HEK293 (cell line): ENCODE data around the gene NPEPL1.

Experiments used
- AEBP2 ChIP-seq: fragments of 450-650 bp; formaldehyde crosslinking; IDR thresholded peaks from 2 replicates; pipeline ENCODE4 v1.5.1; 2016; ENCODE audit warnings: missing biosample characterization, missing genetic modification characterization, borderline replicate concordance
- BCL11A ChIP-seq: fragments of 450-650 bp; formaldehyde crosslinking; IDR thresholded peaks from 2 replicates; pipeline ENCODE4 v1.5.1; 2016; ENCODE audit warnings: low read depth, missing biosample characterization, missing genetic modification characterization
- BCL11B ChIP-seq: fragments of 450-650 bp; formaldehyde crosslinking; IDR thresholded peaks from 2 replicates; pipeline ENCODE4 v1.5.1; 2016; ENCODE audit warnings: low read depth, missing biosample characterization, missing genetic modification characterization
- GLI2 ChIP-seq: fragments of 450-650 bp; formaldehyde crosslinking; IDR thresholded peaks from 2 replicates; pipeline ENCODE4; 2017; ENCODE audit warnings: missing biosample characterization, missing genetic modification characterization, low read depth, borderline replicate concordance
- IKZF3 ChIP-seq: fragments of 450-650 bp; IDR thresholded peaks from 2 replicates; pipeline ENCODE4 v1.5.0; 2018; ENCODE audit warnings: missing biosample characterization, mild to moderate bottlenecking, missing genetic modification characterization, moderate library complexity
- KLF7 ChIP-seq: fragments of 450-650 bp; formaldehyde crosslinking; IDR thresholded peaks from 2 replicates; pipeline ENCODE4 v1.5.1; 2016; ENCODE audit warnings: missing biosample characterization, missing genetic modification characterization, borderline replicate concordance
- OVOL3 ChIP-seq: fragments of 450-650 bp; formaldehyde crosslinking; IDR thresholded peaks from 2 replicates; pipeline ENCODE4 v1.5.1; 2016; ENCODE audit warnings: missing biosample characterization, missing genetic modification characterization
- YY2 ChIP-seq: fragments of 450-650 bp; formaldehyde crosslinking; IDR thresholded peaks from 2 replicates; pipeline ENCODE4 v1.5.1; 2016; ENCODE audit warnings: missing biosample characterization, missing genetic modification characterization
- ZBTB17 ChIP-seq: fragments of 450-650 bp; formaldehyde crosslinking; IDR thresholded peaks from 2 replicates; pipeline ENCODE4 v1.5.1; 2016; ENCODE audit warnings: missing biosample characterization, missing genetic modification characterization
- ZBTB21 ChIP-seq: fragments of 450-650 bp; formaldehyde crosslinking; IDR thresholded peaks from 2 replicates; pipeline ENCODE4 v1.5.1; 2017; ENCODE audit warnings: missing biosample characterization, missing genetic modification characterization
- ZFHX2 ChIP-seq: fragments of 450-650 bp; formaldehyde crosslinking; conservative IDR thresholded peaks from 2 replicates; pipeline ENCODE4 v1.5.1; 2016; ENCODE audit warnings: missing biosample characterization, missing genetic modification characterization
- ZNF155 ChIP-seq: fragments of 450-650 bp; formaldehyde crosslinking; IDR thresholded peaks from 2 replicates; pipeline ENCODE4 v1.5.1; 2016; ENCODE audit warnings: missing biosample characterization, missing genetic modification characterization
- ZNF174 ChIP-seq: fragments of 450-650 bp; formaldehyde crosslinking; IDR thresholded peaks from 2 replicates; pipeline ENCODE4 v1.5.0; 2017; ENCODE audit warnings: missing biosample characterization, mild to moderate bottlenecking, missing genetic modification characterization
- ZNF239 ChIP-seq: fragments of 450-650 bp; formaldehyde crosslinking; IDR thresholded peaks from 2 replicates; pipeline ENCODE4 v1.5.1; 2016; ENCODE audit warnings: missing biosample characterization, missing genetic modification characterization
- ZNF324 ChIP-seq: fragments of 450-650 bp; formaldehyde crosslinking; IDR thresholded peaks from 2 replicates; pipeline ENCODE4 v1.5.1; 2016; ENCODE audit warnings: missing biosample characterization, missing genetic modification characterization
- ZNF501 ChIP-seq: fragments of 450-650 bp; formaldehyde crosslinking; IDR thresholded peaks from 2 replicates; pipeline ENCODE4 v1.5.1; 2016; ENCODE audit warnings: missing biosample characterization, missing genetic modification characterization
- ZNF560 ChIP-seq: fragments of 450-650 bp; formaldehyde crosslinking; IDR thresholded peaks from 2 replicates; pipeline ENCODE4 v1.5.1; 2017; ENCODE audit warnings: missing biosample characterization, missing genetic modification characterization, borderline replicate concordance
- ZNF626 ChIP-seq: fragments of 450-650 bp; sonication (Bioruptor Pico); formaldehyde crosslinking; IDR thresholded peaks from 2 replicates; pipeline ENCODE4 v1.5.1; 2018; ENCODE audit warnings: missing biosample characterization, missing genetic modification characterization, inconsistent platforms
- ZNF664 ChIP-seq: fragments of 450-650 bp; formaldehyde crosslinking; IDR thresholded peaks from 2 replicates; pipeline ENCODE4 v1.5.1; 2016; ENCODE audit warnings: missing biosample characterization, missing genetic modification characterization
- ZNF670 ChIP-seq: fragments of 450-650 bp; formaldehyde crosslinking; IDR thresholded peaks from 2 replicates; pipeline ENCODE4 v1.5.1; 2016; ENCODE audit warnings: missing biosample characterization, missing genetic modification characterization, low read depth
- ZNF843 ChIP-seq: fragments of 450-650 bp; formaldehyde crosslinking; IDR thresholded peaks from 2 replicates; pipeline ENCODE4 v1.5.1; 2016; ENCODE audit warnings: missing biosample characterization, missing genetic modification characterization
- TF ChIP-seq, protein P1 (sequence below): fragments of 450-650 bp; formaldehyde crosslinking; IDR thresholded peaks from 2 replicates; pipeline ENCODE4 v1.5.1; 2017; ENCODE audit warnings: missing biosample characterization, missing genetic modification characterization
- TF ChIP-seq, protein P2 (sequence below): fragments of 450-650 bp; formaldehyde crosslinking; IDR thresholded peaks from 2 replicates; pipeline ENCODE4 v1.5.1; 2016; ENCODE audit warnings: missing biosample characterization, missing genetic modification characterization
- TF ChIP-seq, protein P3 (sequence below): fragments of 450-650 bp; formaldehyde crosslinking; IDR thresholded peaks from 2 replicates; pipeline ENCODE4 v1.5.1; 2017; ENCODE audit warnings: missing biosample characterization, missing genetic modification characterization
- TF ChIP-seq, protein P4 (sequence below): fragments of 450-650 bp; formaldehyde crosslinking; IDR thresholded peaks from 2 replicates; pipeline ENCODE4 v1.5.1; 2016; ENCODE audit warnings: missing biosample characterization, missing genetic modification characterization, borderline replicate concordance
- TF ChIP-seq, protein P5 (sequence below): fragments of 450-650 bp; IDR thresholded peaks from 2 replicates; pipeline ENCODE4 v1.5.1; 2018; ENCODE audit warnings: missing biosample characterization, missing genetic modification characterization

The NPEPL1 gene

DNA sequence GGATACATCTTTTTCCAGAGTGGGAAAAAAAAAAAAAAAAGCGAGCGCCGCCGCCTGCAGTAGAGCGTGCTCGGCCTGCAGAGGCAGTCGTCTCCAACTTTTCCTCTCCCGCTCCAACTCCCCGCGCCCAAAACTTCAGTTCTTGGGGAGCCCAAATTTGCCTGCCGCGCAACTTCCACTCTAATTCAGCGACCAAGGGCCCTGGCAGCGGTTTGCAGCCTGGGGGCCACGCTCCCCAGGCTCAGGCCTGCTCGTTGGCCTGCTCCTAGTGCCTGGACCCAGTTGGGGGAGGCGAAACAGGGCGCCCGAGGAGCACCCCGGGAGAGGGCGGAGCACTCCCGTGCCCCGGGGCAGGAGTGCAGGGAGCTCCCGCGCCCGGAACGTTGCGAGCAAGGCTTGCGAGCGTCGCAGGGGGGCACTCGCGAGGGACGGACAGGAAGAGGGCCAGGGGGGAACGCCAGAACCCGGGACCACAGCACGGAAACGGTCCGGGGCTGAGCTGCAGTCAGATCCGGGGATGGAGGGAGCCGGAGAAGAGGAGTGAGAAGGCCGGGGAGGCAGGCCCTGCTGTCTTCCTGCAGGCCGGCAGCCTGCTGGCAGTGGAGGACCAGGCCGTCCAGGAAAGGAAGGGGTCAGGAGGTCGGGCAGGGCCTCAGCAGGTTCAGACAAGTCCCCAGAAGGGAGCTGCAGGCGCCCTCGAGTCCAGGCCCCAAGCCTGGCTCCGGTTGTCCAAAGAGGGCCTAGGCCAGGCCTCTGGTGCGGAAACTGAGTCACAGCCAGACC lies 41.6 kb upstream of the NPEPL1 start, which contains the start of gene STX16 (continued):
- TF ChIP-seq, protein P1, sequence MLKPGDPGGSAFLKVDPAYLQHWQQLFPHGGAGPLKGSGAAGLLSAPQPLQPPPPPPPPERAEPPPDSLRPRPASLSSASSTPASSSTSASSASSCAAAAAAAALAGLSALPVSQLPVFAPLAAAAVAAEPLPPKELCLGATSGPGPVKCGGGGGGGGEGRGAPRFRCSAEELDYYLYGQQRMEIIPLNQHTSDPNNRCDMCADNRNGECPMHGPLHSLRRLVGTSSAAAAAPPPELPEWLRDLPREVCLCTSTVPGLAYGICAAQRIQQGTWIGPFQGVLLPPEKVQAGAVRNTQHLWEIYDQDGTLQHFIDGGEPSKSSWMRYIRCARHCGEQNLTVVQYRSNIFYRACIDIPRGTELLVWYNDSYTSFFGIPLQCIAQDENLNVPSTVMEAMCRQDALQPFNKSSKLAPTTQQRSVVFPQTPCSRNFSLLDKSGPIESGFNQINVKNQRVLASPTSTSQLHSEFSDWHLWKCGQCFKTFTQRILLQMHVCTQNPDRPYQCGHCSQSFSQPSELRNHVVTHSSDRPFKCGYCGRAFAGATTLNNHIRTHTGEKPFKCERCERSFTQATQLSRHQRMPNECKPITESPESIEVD (tag by site-specific recombination): peak; percentile 50; the same call in 1 of the 2 replicates
- no peak for TF ChIP-seq ZNF560 (tag by site-specific recombination)
- peak; percentile 79 for TF ChIP-seq ZBTB21 (tag by site-specific recombination)
- peak; percentile 73 for TF ChIP-seq ZNF664 (tag by site-specific recombination)
- peak; percentile 24; the same call in 1 of the 2 replicates for TF ChIP-seq ZNF174
- TF ChIP-seq ZNF843 (tag by site-specific recombination): peak; percentile 76
- TF ChIP-seq BCL11B (tag by site-specific recombination): no peak
- TF ChIP-seq ZNF670 (tag by site-specific recombination): peak; percentile 83; the same call in 1 of the 2 replicates
- TF ChIP-seq IKZF3: peak; percentile 95
- TF ChIP-seq GLI2: no peak; the same call in 1 of the 2 replicates
- peak; percentile 86 for TF ChIP-seq ZNF626 (tag by site-specific recombination)
- peak; percentile 99 for TF ChIP-seq ZNF501 (tag by site-specific recombination)
- TF ChIP-seq YY2 (tag by site-specific recombination): peak; percentile 97
- TF ChIP-seq, protein P2, sequence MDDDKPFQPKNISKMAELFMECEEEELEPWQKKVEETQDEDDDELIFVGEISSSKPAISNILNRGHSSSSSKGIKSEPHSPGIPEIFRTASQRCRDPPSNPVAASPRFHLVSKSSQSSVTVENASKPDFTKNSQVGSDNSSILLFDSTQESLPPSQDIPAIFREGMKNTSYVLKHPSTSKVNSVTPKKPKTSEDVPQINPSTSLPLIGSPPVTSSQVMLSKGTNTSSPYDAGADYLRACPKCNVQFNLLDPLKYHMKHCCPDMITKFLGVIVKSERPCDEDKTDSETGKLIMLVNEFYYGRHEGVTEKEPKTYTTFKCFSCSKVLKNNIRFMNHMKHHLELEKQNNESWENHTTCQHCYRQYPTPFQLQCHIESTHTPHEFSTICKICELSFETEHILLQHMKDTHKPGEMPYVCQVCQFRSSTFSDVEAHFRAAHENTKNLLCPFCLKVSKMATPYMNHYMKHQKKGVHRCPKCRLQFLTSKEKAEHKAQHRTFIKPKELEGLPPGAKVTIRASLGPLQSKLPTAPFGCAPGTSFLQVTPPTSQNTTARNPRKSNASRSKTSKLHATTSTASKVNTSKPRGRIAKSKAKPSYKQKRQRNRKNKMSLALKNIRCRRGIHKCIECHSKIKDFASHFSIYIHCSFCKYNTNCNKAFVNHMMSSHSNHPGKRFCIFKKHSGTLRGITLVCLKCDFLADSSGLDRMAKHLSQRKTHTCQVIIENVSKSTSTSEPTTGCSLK (tag by site-specific recombination): no peak
- peak; percentile 99 for TF ChIP-seq AEBP2 (tag by site-specific recombination)
- TF ChIP-seq, protein P3, sequence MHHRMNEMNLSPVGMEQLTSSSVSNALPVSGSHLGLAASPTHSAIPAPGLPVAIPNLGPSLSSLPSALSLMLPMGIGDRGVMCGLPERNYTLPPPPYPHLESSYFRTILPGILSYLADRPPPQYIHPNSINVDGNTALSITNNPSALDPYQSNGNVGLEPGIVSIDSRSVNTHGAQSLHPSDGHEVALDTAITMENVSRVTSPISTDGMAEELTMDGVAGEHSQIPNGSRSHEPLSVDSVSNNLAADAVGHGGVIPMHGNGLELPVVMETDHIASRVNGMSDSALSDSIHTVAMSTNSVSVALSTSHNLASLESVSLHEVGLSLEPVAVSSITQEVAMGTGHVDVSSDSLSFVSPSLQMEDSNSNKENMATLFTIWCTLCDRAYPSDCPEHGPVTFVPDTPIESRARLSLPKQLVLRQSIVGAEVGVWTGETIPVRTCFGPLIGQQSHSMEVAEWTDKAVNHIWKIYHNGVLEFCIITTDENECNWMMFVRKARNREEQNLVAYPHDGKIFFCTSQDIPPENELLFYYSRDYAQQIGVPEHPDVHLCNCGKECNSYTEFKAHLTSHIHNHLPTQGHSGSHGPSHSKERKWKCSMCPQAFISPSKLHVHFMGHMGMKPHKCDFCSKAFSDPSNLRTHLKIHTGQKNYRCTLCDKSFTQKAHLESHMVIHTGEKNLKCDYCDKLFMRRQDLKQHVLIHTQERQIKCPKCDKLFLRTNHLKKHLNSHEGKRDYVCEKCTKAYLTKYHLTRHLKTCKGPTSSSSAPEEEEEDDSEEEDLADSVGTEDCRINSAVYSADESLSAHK: peak; percentile 89
- TF ChIP-seq, protein P4, sequence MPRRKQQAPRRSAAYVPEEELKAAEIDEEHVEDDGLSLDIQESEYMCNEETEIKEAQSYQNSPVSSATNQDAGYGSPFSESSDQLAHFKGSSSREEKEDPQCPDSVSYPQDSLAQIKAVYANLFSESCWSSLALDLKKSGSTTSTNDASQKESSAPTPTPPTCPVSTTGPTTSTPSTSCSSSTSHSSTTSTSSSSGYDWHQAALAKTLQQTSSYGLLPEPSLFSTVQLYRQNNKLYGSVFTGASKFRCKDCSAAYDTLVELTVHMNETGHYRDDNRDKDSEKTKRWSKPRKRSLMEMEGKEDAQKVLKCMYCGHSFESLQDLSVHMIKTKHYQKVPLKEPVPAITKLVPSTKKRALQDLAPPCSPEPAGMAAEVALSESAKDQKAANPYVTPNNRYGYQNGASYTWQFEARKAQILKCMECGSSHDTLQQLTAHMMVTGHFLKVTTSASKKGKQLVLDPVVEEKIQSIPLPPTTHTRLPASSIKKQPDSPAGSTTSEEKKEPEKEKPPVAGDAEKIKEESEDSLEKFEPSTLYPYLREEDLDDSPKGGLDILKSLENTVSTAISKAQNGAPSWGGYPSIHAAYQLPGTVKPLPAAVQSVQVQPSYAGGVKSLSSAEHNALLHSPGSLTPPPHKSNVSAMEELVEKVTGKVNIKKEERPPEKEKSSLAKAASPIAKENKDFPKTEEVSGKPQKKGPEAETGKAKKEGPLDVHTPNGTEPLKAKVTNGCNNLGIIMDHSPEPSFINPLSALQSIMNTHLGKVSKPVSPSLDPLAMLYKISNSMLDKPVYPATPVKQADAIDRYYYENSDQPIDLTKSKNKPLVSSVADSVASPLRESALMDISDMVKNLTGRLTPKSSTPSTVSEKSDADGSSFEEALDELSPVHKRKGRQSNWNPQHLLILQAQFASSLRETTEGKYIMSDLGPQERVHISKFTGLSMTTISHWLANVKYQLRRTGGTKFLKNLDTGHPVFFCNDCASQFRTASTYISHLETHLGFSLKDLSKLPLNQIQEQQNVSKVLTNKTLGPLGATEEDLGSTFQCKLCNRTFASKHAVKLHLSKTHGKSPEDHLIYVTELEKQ (tag by site-specific recombination): peak; percentile 96
- TF ChIP-seq KLF7 (tag by site-specific recombination): peak; percentile 98
- TF ChIP-seq ZFHX2 (tag by site-specific recombination): peak; percentile 48
- TF ChIP-seq BCL11A: peak; percentile 55; the same call in 1 of the 2 replicates
- TF ChIP-seq OVOL3 (tag by site-specific recombination): peak; percentile 94
- peak; percentile 97 for TF ChIP-seq ZBTB17
- TF ChIP-seq ZNF239 (tag by site-specific recombination): peak; percentile 96
- TF ChIP-seq ZNF155 (tag by site-specific recombination): no peak
- TF ChIP-seq ZNF324 (tag by site-specific recombination): peak; percentile 100
- TF ChIP-seq, protein P5, sequence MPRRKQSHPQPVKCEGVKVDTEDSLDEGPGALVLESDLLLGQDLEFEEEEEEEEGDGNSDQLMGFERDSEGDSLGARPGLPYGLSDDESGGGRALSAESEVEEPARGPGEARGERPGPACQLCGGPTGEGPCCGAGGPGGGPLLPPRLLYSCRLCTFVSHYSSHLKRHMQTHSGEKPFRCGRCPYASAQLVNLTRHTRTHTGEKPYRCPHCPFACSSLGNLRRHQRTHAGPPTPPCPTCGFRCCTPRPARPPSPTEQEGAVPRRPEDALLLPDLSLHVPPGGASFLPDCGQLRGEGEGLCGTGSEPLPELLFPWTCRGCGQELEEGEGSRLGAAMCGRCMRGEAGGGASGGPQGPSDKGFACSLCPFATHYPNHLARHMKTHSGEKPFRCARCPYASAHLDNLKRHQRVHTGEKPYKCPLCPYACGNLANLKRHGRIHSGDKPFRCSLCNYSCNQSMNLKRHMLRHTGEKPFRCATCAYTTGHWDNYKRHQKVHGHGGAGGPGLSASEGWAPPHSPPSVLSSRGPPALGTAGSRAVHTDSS: peak; percentile 70
